ENCODE measurements around the gene AGPS. TPM values are rescaled to one million over a fixed set of nuclear protein-coding genes. Genes with fewer than 3 reads are reported as not detected.

Gene AGPS
- total and polyA plus RNA-seq, 9 of the 15 experiments (the other 6 are each of a cell fraction or from before 2014, with no cell fraction given): 15.5 to 211 (median 63.1) TPM

- intact Hi-C loops (cut with micrococcal nuclease) (no loop called here), in situ Hi-C loops (cut with MboI) (no loop called here)
- POLR2A ChIA-PET: interaction anchor here (1.0 to 1.8 kb wide), 5 partner anchors 9 to 34 kb away, joined by 3 to 11 read pairs (median 5); no protein-coding TSS in a partner anchor
- CTCF ChIA-PET (ENCODE audit: low intra/inter-chr PET ratio): no interaction called here
- H3K9ac ChIP-seq (ENCODE audit: insufficient read depth in 1 of 2, low read depth in 2 of 2, low read length in 2 of 2): no peak overlapping the region
- H2AFZ ChIP-seq (ENCODE audit: low read depth, low read length): no peak overlapping the region
- no peak overlapping the region for H3K4me3 ChIP-seq
- no TSS peak for BruUV-seq (replicated peaks)
- no peak overlapping the region for H3K4me2 ChIP-seq (ENCODE audit: insufficient read depth, low read length)
- peaks cover 3% of the 10 kb centered on the region; the same call in 1 of the 2 replicates for H3K9me3 ChIP-seq (replicated peaks; ENCODE audit: control insufficient read depth, insufficient read depth, low read depth, low read length)
- H3K27me3 ChIP-seq (ENCODE audit: control insufficient read depth in 2 of 2, insufficient read depth in 2 of 2, low read length in 2 of 2): no peaks in the 10 kb centered on the region
- FAIRE-seq: peak; percentile 19
- H3K4me1 ChIP-seq (replicated peaks in 1 of 2; ENCODE audit: control insufficient read depth in 2 of 2, insufficient read depth in 2 of 2, low read length in 2 of 2): no peaks in the 10 kb centered on the region
- no peaks in the 10 kb centered on the region for H3K9me1 ChIP-seq (ENCODE audit: control insufficient read depth, insufficient read depth, low read length)
- no peaks in the 10 kb centered on the region for H4K20me1 ChIP-seq (replicated peaks; ENCODE audit: control insufficient read depth, insufficient read depth, low read length)
- no peaks in the 10 kb centered on the region for H3K79me2 ChIP-seq (ENCODE audit: control insufficient read depth, insufficient read depth, low read length)
- H3K27ac ChIP-seq (ENCODE audit: extremely low read depth, low read depth, low read length): no peak overlapping the region
- peaks cover 12% of the 10 kb centered on the region; the same call in 2 of the 3 replicates for H3K36me3 ChIP-seq (ENCODE audit: control insufficient read depth, insufficient read depth, low read length)
- DNase-seq (ENCODE audit: extremely low read depth in 1 of 4, low spot score in 3 of 4): no peak
- ATAC-seq: no peak
- TF ChIP-seq ELF1 (tag; IDR thresholded peaks at IDR 0.05): no peak
- no peak for TF ChIP-seq KDM4B (IDR thresholded peaks at IDR 0.05; ENCODE audit: borderline replicate concordance in 2 of 2, low read depth in 1 of 2)
- TF ChIP-seq ASH1L (IDR thresholded peaks at IDR 0.05; ENCODE audit: borderline replicate concordance, low read depth, partially characterized antibody): no peak
- no peak for TF ChIP-seq RFX1 (IDR thresholded peaks at IDR 0.05)
- no peak for TF ChIP-seq MED1 (CRISPR knock-in tag; IDR thresholded peaks at IDR 0.05; ENCODE audit: borderline replicate concordance)
- TF ChIP-seq NCOA6 (IDR thresholded peaks at IDR 0.05): no peak
- TF ChIP-seq, protein P1, sequence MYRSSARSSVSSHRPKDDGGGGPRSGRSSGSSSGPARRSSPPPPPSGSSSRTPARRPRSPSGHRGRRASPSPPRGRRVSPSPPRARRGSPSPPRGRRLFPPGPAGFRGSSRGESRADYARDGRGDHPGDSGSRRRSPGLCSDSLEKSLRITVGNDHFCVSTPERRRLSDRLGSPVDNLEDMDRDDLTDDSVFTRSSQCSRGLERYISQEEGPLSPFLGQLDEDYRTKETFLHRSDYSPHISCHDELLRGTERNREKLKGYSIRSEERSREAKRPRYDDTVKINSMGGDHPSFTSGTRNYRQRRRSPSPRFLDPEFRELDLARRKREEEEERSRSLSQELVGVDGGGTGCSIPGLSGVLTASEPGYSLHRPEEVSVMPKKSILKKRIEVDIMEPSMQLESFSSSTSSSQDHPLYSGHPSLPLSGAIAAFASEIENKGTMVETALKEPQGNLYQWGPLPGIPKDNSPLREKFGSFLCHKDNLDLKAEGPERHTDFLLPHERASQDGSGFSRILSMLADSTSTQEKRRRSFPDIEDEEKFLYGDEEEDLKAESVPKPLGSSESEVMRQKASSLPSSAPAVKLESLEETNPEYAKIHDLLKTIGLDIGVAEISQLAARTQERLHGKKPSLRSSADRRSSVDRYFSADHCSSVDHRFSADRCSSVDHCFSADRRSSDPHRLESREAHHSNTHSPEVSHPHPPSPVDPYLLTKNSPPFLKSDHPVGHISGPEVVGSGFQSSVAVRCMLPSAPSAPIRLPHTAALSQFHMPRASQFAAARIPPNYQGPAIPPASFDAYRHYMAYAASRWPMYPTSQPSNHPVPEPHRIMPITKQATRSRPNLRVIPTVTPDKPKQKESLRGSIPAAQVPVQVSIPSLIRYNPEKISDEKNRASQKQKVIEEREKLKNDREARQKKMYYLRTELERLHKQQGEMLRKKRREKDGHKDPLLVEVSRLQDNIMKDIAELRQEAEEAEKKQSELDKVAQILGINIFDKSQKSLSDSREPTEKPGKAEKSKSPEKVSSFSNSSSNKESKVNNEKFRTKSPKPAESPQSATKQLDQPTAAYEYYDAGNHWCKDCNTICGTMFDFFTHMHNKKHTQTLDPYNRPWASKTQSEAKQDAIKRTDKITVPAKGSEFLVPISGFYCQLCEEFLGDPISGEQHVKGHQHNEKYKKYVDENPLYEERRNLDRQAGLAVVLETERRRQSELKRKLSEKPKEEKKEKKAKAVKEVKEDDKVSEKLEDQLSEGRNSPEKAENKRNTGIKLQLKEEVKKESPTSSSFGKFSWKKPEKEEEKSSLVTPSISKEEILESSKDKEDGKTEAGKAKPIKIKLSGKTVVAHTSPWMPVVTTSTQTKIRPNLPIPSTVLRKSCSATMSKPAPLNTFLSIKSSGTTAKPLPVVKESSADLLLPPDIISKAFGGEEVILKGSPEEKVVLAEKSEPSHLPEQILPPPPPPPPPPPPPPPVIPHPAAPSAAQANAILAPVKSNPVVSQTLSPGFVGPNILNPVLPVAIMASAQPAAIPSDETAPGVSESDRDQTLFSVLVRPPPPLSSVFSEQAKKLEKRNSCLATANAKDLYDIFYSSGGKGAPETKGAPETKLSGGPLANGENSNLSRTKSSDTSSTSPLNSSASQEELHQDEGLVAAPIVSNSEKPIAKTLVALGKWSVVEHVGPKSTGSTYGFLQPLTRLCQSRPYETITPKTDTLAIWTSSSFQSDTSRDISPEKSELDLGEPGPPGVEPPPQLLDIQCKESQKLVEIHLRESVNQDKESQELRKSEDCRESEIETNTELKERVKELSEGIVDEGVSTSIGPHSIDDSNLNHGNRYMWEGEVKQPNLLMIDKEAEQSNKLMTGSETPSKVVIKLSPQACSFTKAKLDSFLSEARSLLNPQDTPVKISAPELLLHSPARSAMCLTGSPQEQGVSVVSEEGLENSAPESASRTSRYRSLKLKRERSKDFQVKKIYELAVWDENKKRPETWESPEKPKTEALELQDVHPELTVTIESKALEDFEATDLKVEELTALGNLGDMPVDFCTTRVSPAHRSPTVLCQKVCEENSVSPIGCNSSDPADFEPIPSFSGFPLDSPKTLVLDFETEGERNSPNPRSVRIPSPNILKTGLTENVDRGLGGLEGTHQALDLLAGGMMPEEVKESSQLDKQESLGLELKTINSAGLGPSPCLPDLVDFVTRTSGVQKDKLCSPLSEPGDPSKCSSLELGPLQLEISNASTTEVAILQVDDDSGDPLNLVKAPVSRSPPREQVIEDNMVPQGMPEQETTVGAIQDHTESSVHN (IDR thresholded peaks at IDR 0.05; ENCODE audit: borderline replicate concordance in 1 of 2, low read depth in 1 of 2): no peak
- TF ChIP-seq ZNF584 (CRISPR knock-in tag; IDR thresholded peaks at IDR 0.05; ENCODE audit: low read depth): no peak
- TF ChIP-seq ZNF174 (CRISPR knock-in tag; IDR thresholded peaks at IDR 0.05): no peak
- no peak for TF ChIP-seq HMG20B (CRISPR knock-in tag; IDR thresholded peaks at IDR 0.05)
- no peak for TF ChIP-seq PCBP1 (IDR thresholded peaks at IDR 0.05; ENCODE audit: low read depth, low read length, poor library complexity, severe bottlenecking)
- no peak for TF ChIP-seq ZNF561 (CRISPR knock-in tag; conservative IDR thresholded peaks at IDR 0.05)
Measured at GRCh38 chr2:177541258-177541991, 148.9 kb downstream of the AGPS start.
